Measurements from ENCODE around the gene PPP1R9A. TPM values are rescaled to one million over a fixed set of nuclear protein-coding genes. Genes with fewer than 3 reads are reported as not detected.

Gene PPP1R9A
- polyA plus RNA-seq, 1 donor (not counting 4 experiments of a cell fraction or from before 2014, with no cell fraction given) = 0.01 TPM

- dilution Hi-C loops (cut with MboI; ENCODE audit: extremely low pct_ligation_motif_present, low sequenced_read_pairs) = no loop called here
- H3K36me3 ChIP-seq (ENCODE audit: control insufficient read depth in 2 of 2, extremely low read depth in 1 of 2, insufficient read depth in 2 of 2, low read length in 2 of 2) = no peaks in the 10 kb centered on the region
- H3K4me1 ChIP-seq (ENCODE audit: control insufficient read depth, extremely low read depth, insufficient read depth, low read length) = no peaks in the 10 kb centered on the region
- no peaks in the 10 kb centered on the region for H3K9me3 ChIP-seq (ENCODE audit: control insufficient read depth, low read depth, low read length)
- H3K27ac ChIP-seq (ENCODE audit: control insufficient read depth, insufficient read depth, low read length) = no peak overlapping the region
- H3K9me1 ChIP-seq (ENCODE audit: control insufficient read depth, extremely low read depth, insufficient read depth, low read length) = no peaks in the 10 kb centered on the region
- no peaks in the 10 kb centered on the region for H3K79me2 ChIP-seq (ENCODE audit: control insufficient read depth, insufficient read depth, low read length)
- no peak overlapping the region for H3K9ac ChIP-seq (ENCODE audit: control insufficient read depth, extremely low read depth, insufficient read depth, low read length)
- H3K4me2 ChIP-seq (ENCODE audit: control insufficient read depth, extremely low read depth, insufficient read depth, low read depth, low read length) = no peak overlapping the region
- H3K4me3 ChIP-seq (ENCODE audit: control insufficient read depth in 2 of 3, extremely low read depth in 1 of 3, insufficient read depth in 2 of 3, low read depth in 1 of 3, low read length in 3 of 3) = no peak overlapping the region
- H2AFZ ChIP-seq (ENCODE audit: control insufficient read depth, low read length) = no peak overlapping the region
- no peaks in the 10 kb centered on the region for H3K27me3 ChIP-seq (ENCODE audit: control insufficient read depth, extremely low read depth, insufficient read depth, low read length)
- FAIRE-seq (no peak), DNase-seq (ENCODE audit: low read depth, low spot score) (no peak)
- H4K20me1 ChIP-seq (ENCODE audit: control insufficient read depth, extremely low read depth, insufficient read depth, low read length) = no peaks in the 10 kb centered on the region
- TF ChIP-seq EZH2 (IDR thresholded peaks at IDR 0.05; ENCODE audit: low read length) = no peak
- TF ChIP-seq CTCF (optimal IDR thresholded peaks at IDR 0.05 in 1 of 3, IDR thresholded peaks at IDR 0.05 in 1 of 3, conservative IDR thresholded peaks at IDR 0.05 in 1 of 3; ENCODE audit: extremely low read depth in 1 of 3, insufficient read depth in 2 of 3, low read length in 3 of 3) = no peak
These were observed 15.1 kb downstream of the PPP1R9A start for GRCh38 chr7:94922457-94922856.

DNA sequence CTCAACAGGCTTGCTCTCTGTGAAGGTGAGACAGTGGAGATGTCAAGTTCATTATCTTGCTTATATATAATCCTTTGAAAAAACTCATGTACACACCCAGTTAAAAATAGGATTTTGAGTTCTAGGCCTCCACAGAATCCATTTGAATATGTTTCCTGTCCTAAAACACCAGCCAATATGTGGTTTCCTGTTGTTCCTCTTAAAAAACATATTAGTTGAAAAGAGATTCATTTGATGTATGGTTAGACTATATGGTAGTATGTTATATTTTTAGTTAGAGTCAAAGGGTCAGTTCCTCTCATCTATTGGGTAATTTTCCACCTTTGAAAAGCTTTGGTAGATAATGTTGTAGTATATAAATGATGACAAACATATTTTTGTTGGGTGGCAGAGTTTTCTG, 16.0 kb downstream of the PPP1R9A start:
- TF ChIP-seq CTCF (optimal IDR thresholded peaks at IDR 0.05 in 1 of 3, IDR thresholded peaks at IDR 0.05 in 1 of 3, conservative IDR thresholded peaks at IDR 0.05 in 1 of 3; ENCODE audit: extremely low read depth in 1 of 3, insufficient read depth in 2 of 3, low read length in 3 of 3) (no peak), EZH2 (IDR thresholded peaks at IDR 0.05; ENCODE audit: low read length) (no peak)
- Histone ChIP-seq H3K36me3 (ENCODE audit: control insufficient read depth in 2 of 2, extremely low read depth in 1 of 2, insufficient read depth in 2 of 2, low read length in 2 of 2) (no peaks in the 10 kb centered on the region), H2AFZ (ENCODE audit: control insufficient read depth, low read length) (no peak overlapping the region), H3K9me3 (ENCODE audit: control insufficient read depth, low read depth, low read length) (no peaks in the 10 kb centered on the region), H3K27me3 (ENCODE audit: control insufficient read depth, extremely low read depth, insufficient read depth, low read length) (no peaks in the 10 kb centered on the region), H3K27ac (ENCODE audit: control insufficient read depth, insufficient read depth, low read length) (no peak overlapping the region), H3K4me3 (ENCODE audit: control insufficient read depth in 2 of 3, extremely low read depth in 1 of 3, insufficient read depth in 2 of 3, low read depth in 1 of 3, low read length in 3 of 3) (no peak overlapping the region), H3K9ac (ENCODE audit: control insufficient read depth, extremely low read depth, insufficient read depth, low read length) (no peak overlapping the region), H3K4me2 (ENCODE audit: control insufficient read depth, extremely low read depth, insufficient read depth, low read depth, low read length) (no peak overlapping the region), H3K79me2 (ENCODE audit: control insufficient read depth, insufficient read depth, low read length) (no peaks in the 10 kb centered on the region), H3K9me1 (ENCODE audit: control insufficient read depth, extremely low read depth, insufficient read depth, low read length) (no peaks in the 10 kb centered on the region), H3K4me1 (ENCODE audit: control insufficient read depth, extremely low read depth, insufficient read depth, low read length) (no peaks in the 10 kb centered on the region), H4K20me1 (ENCODE audit: control insufficient read depth, extremely low read depth, insufficient read depth, low read length) (no peaks in the 10 kb centered on the region)
- dilution Hi-C loops (cut with MboI; ENCODE audit: extremely low pct_ligation_motif_present, low sequenced_read_pairs) = no loop called here
- no peak for FAIRE-seq
- DNase-seq (ENCODE audit: low read depth, low spot score) = no peak

All from keratinocyte (primary cell).